Putamen (tissue), 1 donor: ENCODE results near the gene ASIC5.
"Not testable (repeated sequence)": the region's sequence is repeated elsewhere in the genome, so short reads cannot be mapped to it uniquely, and the experiment has no call there.

Experiments used
- DNase-seq: peaks from one replicate; pipeline ENCODE4 v3.0.0-alpha.2; 2016; ENCODE audit warnings: low spot score

The ASIC5 gene

DNA sequence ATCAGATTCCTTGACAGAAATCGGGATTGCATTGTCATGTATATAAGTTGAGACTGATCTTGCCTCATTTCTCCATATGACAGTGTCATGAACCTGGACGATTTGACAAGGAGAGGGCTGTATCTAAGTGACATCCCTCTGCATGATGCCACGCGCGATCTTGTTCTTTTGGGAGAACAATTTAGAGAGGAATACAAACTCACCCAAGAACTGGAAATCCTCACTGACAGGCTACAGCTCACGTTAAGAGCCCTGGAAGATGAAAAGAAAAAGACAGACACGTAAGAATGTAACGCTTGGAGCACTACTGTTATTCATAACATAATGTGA, 66.3 kb downstream of the ASIC5 start:
- peak; percentile 45 for DNase-seq

DNA sequence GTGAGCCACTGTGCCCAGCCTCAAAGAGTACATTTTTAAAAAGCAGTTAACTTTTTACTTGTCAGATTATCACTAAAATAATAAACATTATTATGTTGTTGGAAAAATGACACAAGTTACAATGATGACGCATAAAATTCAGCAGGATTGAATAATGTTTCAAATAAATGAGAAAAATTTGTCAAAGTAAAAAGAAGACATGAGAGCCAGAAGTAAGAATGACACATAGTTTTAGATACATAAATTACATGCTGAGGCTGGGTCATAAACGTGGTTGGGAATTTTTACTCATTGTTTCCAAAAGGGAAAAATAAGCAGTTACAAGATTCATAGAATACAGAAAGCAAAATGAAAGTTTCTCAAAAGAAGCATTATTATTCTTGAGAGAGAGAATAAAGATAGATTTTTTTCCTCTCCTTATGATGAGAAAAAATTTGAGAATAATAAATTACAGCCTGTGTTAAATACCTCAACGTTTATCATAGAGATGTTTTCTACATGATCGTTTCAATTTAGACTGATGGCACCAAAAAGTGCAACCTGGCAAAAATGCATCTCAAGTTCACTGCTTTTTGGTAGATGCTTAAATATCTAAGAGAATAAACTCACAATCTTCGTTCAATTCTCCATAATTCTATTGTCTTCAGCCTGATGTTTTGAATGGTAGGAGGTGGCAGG, 66.8 kb downstream of the ASIC5 start:
- no peak for DNase-seq

GRCh38 chr4:155797581-155797980, 68.5 kb downstream of the ASIC5 start:
- DNase-seq: not testable (repeated sequence)

DNA sequence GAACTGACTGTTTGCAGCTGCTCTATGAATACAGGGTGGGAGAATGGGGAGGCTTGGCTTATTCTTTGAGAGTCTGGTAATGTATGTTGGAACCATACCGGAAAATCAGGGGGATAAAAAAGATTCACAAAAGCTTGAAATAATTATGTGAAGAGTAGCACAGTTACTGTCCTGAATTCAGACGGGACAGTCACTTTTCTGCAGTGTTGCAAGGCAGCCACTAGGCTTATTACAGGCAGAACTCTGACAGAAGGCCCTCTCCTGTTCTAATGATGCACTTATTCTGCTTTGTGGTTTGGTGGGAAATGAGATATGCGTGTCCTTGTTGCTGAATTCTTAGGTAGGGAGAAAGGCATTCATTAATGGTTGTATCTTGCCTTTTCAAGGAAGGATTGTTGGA, 70.1 kb downstream of the ASIC5 start:
- no peak for DNase-seq

DNA sequence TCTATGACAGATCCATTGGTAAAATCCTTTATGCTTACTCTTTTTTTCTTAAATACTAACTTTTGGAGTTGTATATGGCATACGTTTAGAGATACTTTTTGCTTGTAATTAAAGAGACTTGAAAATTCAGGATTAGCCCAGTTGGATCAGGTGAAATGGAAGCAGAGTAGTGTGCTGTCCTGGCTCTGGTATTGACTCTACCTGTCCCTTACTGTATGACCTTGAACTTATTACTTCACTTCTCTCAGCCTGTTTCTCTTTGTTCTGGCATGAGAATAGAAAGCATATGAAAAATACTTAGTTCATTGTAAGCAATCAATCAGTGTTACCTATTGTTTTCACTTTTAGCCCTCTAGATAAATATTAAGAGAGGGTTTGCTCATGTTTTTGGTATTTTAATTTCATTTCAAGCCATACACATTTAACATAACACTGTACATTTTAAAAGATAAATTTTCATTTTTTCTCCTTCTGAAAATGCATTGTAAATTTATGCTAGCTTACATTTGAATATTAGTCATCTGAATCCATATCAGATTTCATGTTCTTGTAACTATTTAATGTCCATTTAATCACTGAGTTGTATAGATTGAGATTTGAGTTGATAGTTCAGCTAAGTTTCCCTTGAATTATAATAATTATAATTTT, 71.4 kb downstream of the ASIC5 start:
- no peak for DNase-seq

DNA sequence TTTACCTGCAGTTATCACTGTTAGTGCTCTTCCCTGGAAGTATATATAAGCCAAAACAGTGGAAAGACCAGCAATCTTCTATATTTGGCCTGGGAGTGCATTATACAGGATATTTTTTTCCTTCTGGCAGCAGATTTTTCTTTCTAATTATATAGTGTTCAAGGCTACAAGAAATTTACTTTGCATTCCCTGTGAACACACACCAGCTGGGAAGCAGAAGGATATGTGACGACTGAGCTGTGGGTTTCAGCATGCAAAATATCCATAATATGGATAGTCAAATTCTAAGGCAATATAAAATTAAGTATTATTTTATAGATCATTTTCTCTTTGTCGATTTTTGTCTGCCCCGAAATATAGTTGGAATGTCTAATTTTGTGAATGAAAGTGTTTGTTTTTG, 76.1 kb downstream of the ASIC5 start:
- no peak for DNase-seq

GRCh38 chr4:155789391-155789790, 76.7 kb downstream of the ASIC5 start:
- DNase-seq: no peak

- peak; percentile 39 for DNase-seq
Measured at GRCh38 chr4:155787113-155787710, 78.9 kb downstream of the ASIC5 start.

DNA sequence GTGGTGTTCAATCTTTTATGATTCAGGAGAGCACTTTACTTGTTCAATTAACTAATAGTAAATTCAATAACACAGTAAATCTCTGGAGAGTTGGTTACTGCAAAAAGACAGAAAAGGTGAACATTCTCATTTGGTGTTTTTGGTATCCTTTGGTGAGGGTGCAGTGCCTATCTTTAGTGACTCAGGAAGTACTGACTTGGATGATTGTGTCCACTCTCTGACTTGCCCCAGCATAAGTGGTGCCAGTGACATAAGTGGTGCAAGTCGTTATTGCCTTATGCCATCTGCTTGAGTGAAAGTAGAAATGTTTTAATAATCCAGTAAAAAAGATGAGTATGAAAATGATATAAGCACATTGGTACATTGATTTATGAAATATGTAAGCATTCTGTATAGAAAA, 80.2 kb downstream of the ASIC5 start:
- DNase-seq: no peak

DNA sequence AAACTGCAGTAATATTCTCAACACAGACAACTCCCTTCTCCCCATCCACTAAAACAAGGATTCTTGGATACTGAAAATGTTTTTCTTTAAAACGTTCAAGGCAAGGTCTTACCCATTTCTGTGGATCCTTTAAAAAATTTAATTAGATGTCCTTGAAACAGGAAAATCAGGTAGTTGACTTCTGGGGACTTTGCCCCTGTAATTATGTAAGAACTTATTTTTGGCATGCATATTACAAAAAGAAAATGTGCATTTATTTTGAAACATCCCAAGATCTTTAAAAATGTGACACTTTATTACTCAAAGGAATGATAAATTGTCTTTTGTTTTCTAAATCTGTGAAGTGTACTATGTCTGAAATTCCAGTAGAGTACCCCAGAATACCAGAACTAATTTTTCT, 81.4 kb downstream of the ASIC5 start:
- no peak for DNase-seq

- DNase-seq: no peak
Measured at GRCh38 chr4:155781249-155781831, 84.7 kb downstream of the ASIC5 start.

DNA sequence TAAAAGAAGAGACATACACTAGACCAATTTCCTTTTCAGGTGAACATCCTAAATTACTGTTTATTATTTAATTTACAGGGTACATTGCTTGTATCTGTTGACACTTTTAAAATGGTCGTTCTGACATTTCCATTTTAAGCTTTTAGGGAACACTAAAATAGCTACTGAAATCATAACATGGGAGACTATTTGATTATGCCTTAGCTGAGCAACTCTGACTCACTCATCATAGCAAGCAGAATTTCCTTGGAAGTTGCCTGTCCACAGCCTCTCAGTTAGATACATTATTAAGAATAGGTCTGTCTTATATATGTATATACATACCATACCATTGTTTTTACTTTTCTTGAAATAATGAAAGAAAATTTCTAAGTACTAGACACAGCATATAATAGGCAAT, 85.3 kb downstream of the ASIC5 start:
- no peak for DNase-seq
